ENCODE measurements around the gene ROCK2. TPM values are rescaled to one million over a fixed set of nuclear protein-coding genes. Genes with fewer than 3 reads are reported as not detected.

ROCK2 gene
- total RNA-seq, 1 experiment from 2014 or later: 25.9 TPM

GRCh38 chr2:11290211-11290610, 54.2 kb downstream of the ROCK2 start:
- H3K4me3 Mint-ChIP-seq: no peak overlapping the region
- H3K27ac Mint-ChIP-seq: 0 out of 2 replicates have a peak overlapping the region, but pooled peaks have one; percentile 16
- ATAC-seq (no peak), DNase-seq (ENCODE audit: low spot score) (no peak)
- ChIA-PET POLR2A (interaction anchor here (0.6 kb wide), 1 partner anchor 19 kb away, joined by 5 read pairs; no protein-coding TSS in a partner anchor), CTCF (no interaction called here)
- H3K4me1 Mint-ChIP-seq: peaks cover 28% of the 10 kb centered on the region
- peaks cover 7% of the 10 kb centered on the region; the same call in 1 of the 2 replicates for H3K9me3 Mint-ChIP-seq
- TF ChIP-seq KAT7 (CRISPR knock-in tag; IDR thresholded peaks at IDR 0.05; ENCODE audit: borderline replicate concordance) (no peak), ZNF423 (CRISPR knock-in tag; IDR thresholded peaks at IDR 0.05) (no peak), GTF2I (CRISPR knock-in tag; conservative IDR thresholded peaks at IDR 0.05) (no peak), SMAD4 (CRISPR knock-in tag; IDR thresholded peaks at IDR 0.05) (no peak), ZMAT4 (CRISPR knock-in tag; IDR thresholded peaks at IDR 0.05) (no peak), ZNF121 (CRISPR knock-in tag; IDR thresholded peaks at IDR 0.05) (peak; percentile 84; the same call in 1 of the 2 replicates)
- H3K27me3 Mint-ChIP-seq (ENCODE audit: low read depth): no peaks in the 10 kb centered on the region
- peaks cover 7% of the 10 kb centered on the region for H3K36me3 Mint-ChIP-seq

DNA sequence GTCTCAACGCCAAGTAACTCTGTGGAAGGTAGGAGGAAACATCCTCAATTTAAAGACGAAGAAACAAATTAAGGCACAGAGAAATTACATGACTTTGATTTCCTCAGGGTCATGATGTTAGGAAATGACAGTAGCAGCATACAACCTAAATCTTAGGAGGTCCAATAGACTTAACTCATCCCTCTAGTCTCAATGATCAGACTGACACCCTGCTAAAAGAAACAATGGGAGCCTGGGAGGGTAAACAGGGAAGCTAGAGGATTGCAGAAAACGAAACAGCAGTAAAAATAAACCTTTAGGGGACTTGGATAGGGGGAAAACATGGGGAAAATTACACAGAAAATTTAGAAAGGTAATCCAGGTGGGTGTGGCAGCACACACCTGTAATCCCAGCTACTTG, 56.0 kb downstream of the ROCK2 start:
- Mint-ChIP-seq H3K27ac (peak overlapping the region; percentile 38; the same call in 1 of the 2 replicates), H3K4me1 (peaks cover 23% of the 10 kb centered on the region), H3K4me3 (no peak overlapping the region), H3K9me3 (peaks cover 20% of the 10 kb centered on the region), H3K36me3 (peaks cover 23% of the 10 kb centered on the region), H3K27me3 (ENCODE audit: low read depth) (no peaks in the 10 kb centered on the region)
- POLR2A ChIA-PET: no interaction called here
- ATAC-seq: no peak; the same call in 1 of the 2 replicates
- DNase-seq (ENCODE audit: low spot score): no peak
- no peak for TF ChIP-seq SOX15 (CRISPR knock-in tag; IDR thresholded peaks at IDR 0.05)
- TF ChIP-seq ATF1 (CRISPR knock-in tag; IDR thresholded peaks at IDR 0.05): no peak
- no peak for TF ChIP-seq NR3C1 (CRISPR knock-in tag; conservative IDR thresholded peaks at IDR 0.05; ENCODE audit: low read depth)
- TF ChIP-seq E2F5 (CRISPR knock-in tag; IDR thresholded peaks at IDR 0.05): no peak
- TF ChIP-seq, protein P1, sequence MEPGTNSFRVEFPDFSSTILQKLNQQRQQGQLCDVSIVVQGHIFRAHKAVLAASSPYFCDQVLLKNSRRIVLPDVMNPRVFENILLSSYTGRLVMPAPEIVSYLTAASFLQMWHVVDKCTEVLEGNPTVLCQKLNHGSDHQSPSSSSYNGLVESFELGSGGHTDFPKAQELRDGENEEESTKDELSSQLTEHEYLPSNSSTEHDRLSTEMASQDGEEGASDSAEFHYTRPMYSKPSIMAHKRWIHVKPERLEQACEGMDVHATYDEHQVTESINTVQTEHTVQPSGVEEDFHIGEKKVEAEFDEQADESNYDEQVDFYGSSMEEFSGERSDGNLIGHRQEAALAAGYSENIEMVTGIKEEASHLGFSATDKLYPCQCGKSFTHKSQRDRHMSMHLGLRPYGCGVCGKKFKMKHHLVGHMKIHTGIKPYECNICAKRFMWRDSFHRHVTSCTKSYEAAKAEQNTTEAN (CRISPR knock-in tag; IDR thresholded peaks at IDR 0.05): no peak
- no peak for TF ChIP-seq ZNF281 (CRISPR knock-in tag; IDR thresholded peaks at IDR 0.05)
- TF ChIP-seq ZNF396 (CRISPR knock-in tag; IDR thresholded peaks at IDR 0.05; ENCODE audit: borderline replicate concordance): no peak
- no peak for TF ChIP-seq HMGA2 (CRISPR knock-in tag; IDR thresholded peaks at IDR 0.05)
- no peak for TF ChIP-seq NFE2L1 (CRISPR knock-in tag; IDR thresholded peaks at IDR 0.05)
- TF ChIP-seq ZSCAN18 (CRISPR knock-in tag; IDR thresholded peaks at IDR 0.05): no peak
- TF ChIP-seq NR1H2 (CRISPR knock-in tag; IDR thresholded peaks at IDR 0.05): no peak
- no peak for TF ChIP-seq ZNF219 (CRISPR knock-in tag; IDR thresholded peaks at IDR 0.05; ENCODE audit: borderline replicate concordance)
- no peak for TF ChIP-seq ZBTB21 (CRISPR knock-in tag; IDR thresholded peaks at IDR 0.05; ENCODE audit: borderline replicate concordance)
- no peak for TF ChIP-seq FOXP1 (CRISPR knock-in tag; IDR thresholded peaks at IDR 0.05; ENCODE audit: borderline replicate concordance)
- TF ChIP-seq CREM (CRISPR knock-in tag; IDR thresholded peaks at IDR 0.05): no peak
- CTCF ChIA-PET: no interaction called here

Measured in WTC11 (cell line).